Raji (cell line): ENCODE data around the gene KRT3.

ENCODE experiments used
- POLR2A ChIP-seq: IDR thresholded peaks from 2 replicates; pipeline ENCODE4 v1.6.1; 2011; ENCODE audit warnings: low read depth, low read length, control low read depth; ENCODE audit not compliant: insufficient read depth

KRT3 gene

DNA sequence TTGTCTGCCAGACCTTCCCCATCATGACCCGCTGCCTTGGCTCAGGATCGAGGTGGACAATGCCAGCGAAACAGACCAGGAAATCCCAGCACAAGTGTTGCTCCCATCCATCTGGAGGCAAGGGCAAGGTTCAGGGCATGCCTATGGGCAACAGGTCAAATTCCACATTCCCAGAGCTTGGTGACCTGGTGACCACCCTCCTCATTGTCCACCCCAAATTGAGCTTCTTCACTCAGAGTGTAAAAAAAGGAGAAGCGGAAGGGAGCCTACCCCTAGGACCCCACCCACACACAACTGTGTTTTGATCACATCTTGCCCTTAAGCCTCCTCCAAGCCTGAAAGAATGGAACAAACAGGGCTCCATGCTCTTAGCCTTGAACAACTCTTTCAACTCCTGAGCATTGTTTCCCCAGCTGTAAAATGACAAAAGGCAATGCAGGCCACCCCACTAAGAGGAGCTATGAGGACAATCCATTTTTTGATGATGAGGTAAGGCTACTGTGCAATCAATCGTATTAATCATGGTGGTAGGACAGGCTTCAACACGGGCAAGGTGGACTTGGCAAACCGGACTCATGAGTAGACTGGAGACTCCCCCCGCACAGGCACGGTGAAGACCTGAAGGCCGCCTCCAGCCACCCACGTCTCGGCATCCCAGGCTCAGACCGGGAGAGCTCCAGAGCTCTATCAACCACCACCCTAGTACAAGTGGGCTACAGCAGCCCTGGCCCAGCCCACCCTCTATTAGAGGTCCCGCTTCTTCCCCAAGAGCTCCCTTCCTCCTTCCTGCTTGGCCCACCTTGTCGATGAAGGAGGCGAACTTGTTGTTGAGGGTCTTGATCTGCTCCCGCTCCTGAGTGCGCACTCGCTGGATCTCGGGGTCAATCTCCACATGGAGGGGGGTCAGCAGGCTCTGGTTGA, 37.3 kb upstream of the KRT3 start:
- TF ChIP-seq POLR2A: no peak

DNA sequence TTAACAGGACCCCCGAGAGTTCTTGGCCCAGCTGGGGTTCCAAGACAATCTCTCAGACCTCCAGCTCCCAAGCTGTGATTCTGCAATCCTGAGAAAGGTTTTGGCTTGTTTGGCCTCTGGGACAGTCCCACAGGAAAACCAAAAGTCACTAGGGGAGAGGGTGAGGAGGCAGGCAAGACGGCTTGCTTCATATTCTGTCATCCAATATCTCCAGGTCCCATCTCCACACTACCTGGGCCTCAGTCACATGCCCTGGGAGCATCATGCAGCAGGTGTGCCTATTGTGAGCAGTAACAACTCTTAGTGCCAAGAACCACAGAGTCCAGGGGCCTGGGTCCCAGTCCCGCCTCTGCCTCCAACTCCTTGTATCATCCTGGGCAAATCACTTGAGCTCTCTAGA, 36.5 kb upstream of the KRT3 start:
- no peak for TF ChIP-seq POLR2A

DNA sequence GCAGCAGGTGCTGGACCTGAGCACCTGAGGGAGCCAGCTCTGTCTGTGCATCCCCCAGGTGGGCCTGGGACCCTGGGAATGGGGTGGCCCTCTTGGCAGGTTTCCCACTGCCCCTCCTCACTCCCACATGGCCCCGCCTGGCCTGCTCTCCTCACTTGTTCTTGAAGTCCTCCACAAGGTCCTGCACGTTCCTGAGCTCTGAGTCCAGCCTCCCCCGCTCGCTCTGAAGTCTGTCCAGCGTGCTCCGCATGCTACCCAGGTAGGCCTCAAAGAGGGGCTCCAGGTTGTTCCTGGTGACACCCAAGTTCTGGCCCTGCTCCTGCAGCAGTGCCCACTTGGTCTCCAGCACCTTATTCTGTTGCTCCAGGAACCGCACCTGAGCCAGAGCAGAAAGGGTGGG, 35.3 kb upstream of the KRT3 start:
- no peak for TF ChIP-seq POLR2A

DNA sequence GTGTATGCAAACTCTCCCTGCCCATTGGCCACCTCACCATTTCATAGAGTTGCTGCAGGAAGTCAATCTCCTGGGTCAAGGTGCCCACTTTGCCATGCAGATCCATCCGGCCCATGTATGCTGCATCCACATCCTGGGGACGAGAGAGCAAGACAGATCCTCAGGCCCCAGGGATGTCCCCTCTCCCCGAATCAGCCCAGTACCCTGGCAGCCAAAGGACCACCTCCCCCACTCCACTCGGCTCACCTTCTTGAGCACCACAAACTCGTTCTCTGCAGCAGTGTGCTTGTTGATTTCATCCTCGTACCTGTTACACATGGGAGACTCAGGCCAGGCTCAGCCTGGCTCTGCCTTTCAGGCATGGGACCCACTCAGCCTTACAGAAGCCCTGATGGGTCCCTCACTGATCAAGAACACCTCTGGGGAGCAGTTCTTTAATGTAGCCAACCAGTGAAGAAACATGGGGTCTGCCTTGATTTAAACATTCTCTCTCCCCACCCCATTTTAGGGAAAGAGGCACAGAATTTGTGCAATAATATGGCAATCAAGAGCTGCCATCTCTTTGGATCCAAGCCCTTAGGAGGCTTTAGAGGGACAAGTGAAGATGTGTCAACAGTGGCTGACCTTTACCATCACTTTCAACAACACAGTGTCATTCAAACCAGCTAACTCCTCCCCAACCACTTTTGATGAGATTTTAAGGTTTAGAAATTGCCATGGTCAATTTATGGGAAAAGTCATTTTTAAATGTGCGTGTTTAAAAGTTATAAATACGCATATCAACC, 34.3 kb upstream of the KRT3 start:
- TF ChIP-seq POLR2A: no peak

DNA sequence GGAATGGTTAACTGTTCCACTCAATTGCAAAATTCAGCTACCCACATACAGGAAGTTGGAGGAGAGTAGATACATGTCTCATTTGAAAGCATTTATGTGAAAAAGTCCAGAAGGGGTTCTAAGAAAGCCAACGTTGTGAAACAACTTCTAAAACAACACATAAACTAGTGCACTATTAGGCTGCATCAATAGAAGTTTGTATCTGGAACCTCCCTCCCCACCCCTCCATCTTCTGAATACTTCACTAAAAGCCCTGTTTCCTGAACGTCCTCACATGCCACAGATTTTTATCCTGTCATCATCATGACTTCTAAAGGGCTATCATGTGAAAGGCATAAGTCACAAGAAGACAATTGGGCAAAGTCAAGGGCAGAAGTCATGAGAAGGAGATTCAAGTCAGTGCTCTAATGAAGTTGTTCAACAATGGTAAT, 32.7 kb upstream of the KRT3 start:
- TF ChIP-seq POLR2A: no peak

DNA sequence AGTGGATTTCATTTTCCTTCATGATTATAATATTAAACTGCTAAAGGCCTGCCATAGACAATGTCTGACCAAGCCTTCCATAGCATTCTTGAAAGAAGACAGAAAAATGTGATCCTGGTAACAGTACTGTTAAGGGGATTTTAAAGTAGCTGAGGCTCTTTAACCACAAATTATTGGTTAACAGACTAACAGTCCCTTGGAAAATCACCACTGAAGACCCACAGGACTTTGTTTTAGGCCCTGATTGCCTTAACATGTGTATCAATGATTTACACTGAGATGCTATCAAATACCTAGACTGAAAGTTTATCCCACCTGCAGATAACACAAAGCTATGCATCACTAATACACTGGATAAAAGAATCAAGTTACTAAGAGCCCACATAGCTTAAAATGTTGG, 32.2 kb upstream of the KRT3 start:
- no peak for TF ChIP-seq POLR2A

DNA sequence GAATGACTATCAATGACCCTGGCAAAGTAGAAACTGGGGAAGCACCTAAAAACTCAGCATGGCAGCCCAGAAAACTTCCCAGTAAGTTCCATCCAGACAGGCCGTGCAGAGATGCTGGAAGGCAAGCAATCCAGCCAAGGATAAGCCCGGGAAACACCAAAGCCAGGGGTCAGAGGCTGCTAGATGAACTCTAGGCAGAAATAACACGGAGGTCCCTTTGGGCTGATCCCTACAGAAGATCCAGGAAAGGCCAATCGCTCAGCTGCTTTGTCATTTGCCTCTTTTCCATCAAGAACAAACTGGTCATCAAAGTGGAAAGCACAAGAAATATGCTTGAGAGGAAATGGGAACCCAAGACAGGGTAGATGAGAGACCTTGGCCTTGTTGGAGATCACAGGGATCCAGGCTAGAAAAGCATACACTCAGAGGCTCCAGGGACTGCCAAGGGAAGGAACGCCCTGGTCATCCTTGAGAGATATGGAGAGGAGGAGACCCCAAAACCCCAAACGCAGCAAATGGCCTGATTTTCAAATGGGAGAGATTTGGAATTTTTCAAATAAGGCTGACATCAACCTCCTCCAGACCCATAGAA, 31.7 kb upstream of the KRT3 start:
- TF ChIP-seq POLR2A: no peak

DNA sequence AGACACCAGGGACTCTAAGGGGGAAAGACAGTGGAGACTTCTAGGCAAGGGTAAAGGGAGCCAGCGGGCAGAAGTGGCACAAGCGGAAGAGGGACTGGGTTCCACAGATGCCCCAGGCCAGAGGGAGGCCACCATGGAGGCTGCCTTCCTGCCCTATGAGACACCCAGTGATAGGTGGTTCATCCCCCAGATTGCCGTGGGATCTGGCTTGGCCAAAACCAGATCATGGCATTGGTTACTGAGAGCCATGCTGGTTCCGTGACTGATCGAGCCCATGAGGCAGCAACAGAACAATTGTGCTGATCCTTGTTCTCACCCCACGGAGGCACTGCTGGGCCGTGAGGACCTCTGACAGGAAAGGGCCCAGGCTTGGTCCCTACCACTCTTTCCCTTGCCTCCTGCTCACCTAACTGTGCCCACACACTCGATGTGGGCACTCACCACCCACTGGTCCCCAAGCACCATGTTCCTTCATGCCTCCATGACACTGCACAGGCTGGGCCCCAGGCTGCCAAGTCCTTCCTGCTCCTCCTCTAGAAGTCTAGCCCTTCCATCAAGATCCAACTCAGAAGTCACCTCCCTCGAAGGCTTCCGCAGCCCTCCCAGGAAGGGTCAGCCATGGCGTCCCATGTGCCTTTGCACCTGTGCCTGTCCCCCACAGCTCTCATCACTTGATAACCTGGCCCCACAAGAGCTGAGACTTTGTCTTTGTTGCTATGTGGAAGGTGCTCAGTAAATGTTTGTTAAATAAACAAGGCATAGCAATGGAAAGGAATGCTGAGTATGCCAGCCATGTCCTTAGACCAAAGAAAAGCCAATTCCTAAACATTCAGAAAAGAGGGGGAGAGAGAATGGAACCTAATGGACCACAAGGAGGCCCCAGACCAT, 30.9 kb upstream of the KRT3 start:
- no peak for TF ChIP-seq POLR2A

DNA sequence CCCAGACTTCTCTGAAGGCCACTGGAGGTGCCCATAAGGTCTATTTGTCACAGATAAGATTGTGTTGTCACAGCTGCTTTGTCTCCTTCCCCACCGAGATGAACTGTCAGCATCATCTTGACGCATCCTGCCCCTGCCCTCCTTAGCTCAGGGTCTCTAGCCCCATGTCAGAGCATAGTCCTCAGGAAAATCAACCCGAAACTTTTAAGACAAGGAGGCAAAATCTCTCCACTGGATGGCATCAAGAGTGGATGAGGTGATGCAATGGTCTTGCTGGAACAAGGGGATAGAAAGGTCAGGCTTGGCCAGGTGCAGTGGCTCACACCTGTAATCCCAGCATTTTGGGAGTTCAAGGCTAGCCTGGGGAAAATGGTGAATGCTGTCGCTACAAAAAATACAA, 30.0 kb upstream of the KRT3 start:
- TF ChIP-seq POLR2A: no peak

DNA sequence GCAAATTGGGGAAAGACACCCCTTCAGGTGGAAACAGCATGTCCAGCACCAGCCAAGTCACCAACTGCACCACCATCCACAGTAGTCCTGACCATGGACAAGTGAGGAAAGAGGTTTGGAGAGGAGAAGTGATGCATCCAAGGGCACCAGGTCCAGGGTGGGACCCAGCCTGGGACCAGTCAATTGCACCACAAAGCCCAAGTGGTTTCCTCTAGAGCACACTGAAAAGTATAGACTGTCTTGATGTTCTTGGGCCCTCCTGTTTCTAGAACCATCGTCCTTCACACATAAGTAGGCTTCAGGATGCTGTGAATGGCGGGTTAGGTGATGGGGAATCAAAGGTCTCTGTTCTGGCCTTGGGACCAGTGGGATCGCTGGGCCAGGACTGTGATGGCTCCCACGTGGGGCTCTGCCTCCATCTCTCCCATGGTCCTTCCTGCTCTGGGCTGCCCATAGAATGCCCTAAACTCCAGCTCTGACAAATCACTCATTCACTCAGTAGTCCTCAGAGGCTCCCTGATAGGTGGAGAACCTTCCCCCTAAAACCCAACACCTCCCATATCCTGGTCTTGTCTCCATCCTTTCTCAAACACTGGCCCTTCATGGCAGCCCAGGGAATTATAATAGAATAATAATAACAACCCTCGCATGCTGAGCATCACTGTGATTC, 29.0 kb upstream of the KRT3 start:
- no peak for TF ChIP-seq POLR2A

DNA sequence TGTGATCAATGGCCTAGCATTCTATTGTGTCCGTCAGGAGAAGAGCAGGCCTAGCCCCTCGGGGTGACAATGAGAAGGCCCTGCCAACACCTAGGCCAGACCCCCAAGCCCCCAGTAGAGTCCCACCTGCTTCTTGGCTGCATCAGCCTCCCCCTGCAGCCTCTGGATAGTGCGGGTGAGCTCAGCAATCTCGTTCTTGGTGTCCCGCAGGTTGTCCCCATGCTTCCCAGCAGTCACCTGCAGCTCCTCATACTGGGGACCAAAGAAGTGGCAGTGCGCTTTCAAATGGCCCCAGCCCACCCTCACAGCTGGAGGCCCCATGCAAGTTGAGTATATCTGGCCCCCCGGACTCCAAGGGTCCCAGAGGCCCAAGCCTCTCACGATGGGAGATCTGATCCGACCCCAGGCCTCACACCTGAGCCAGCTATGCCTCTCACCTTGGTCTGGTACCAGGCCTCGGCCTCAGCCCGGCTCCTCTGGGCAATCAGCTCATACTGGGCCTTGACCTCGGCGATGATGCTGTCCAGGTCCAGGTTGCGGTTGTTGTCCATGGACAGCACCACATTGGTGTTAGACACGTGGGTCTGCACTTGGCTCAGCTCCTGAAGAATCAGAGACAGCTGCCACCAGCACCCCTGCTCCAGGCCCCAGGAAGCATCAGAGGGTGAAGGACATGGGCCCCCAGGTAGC, 28.0 kb upstream of the KRT3 start:
- TF ChIP-seq POLR2A: no peak

DNA sequence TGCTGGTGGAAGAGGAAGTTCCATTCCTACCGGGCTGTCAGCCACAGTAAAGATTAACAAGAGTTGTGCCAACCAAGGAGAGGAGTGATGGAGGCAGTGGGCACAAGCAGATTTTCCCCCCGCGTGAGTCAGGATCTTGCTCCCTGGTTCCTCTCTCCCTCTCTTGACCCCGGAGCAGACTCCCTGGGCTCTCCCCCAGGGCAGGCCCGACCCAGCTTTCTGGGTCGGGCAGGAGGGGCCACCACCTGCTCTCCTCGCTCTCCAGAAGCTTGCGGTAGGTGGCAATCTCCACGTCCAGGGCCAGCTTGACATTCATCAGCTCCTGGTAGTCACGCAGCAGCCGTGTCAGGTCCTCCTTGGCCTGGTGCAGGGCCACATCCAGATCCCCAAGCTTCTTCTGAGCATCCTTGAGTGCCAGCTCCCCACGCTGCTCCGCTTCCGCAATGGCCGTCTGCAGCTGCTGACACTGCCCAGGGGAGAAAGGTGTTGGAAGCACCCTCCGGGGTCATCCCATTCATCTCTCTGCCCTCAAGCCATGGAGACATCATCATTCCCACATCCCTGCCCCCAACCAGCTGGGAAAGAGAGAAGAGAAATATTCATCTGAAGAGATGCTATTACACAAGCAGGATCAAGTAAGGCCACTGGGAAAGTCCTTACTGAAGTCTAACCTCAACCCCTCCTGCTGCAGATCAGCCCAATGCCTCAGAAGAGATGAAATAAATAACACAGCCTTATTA, 27.0 kb upstream of the KRT3 start:
- no peak for TF ChIP-seq POLR2A
